ENCODE results near the gene KPTN. TPM values are rescaled to one million over a fixed set of nuclear protein-coding genes. Genes with fewer than 3 reads are reported as not detected.

Gene KPTN
- polyA plus RNA-seq, 3 donors = 9.5 to 9.7 (median 9.5) TPM

DNA sequence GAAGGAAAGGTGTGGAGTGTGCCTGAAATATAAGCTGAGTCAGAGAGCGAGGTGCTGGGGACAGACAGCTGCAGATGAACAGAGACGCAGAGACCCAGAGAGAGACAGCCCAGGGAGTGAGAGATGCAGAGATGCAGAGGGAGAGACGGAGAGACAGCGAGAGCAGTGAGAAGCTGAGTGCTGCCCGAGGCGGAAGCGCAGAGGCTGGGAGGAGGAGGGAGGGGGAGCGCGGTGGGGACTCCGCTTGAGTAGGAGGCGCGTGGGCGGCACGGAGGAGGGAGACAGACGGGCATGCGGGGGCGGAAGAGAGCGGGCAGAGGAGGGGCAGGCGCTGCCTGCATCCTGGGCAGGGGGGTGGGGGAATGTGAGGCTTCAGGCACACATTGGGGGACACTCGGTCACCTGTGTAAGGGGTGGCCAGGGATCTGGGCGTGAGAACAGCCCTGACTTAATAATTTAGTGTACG lies 38.0 kb downstream of the KPTN start:
- Mint-ChIP-seq H3K9me3 (peaks cover 13 to 27% (median 22%) of the 10 kb centered on the region in 7 donors), H3K27me3 (ENCODE audit: low read depth in 3 of 3) (peaks cover 79 to 88% (median 85%) of the 10 kb centered on the region in 3 donors), H3K4me1 (peaks cover 19% of the 10 kb centered on the region), H3K36me3 (peaks cover 6 to 12% of the 10 kb centered on the region in 2 donors), H3K4me3 (peak overlapping the region; percentile 34 to 88), H3K27ac (peak overlapping the region in 1 of 7 donors; percentile 43)
- Histone ChIP-seq H3K4me3 (replicated peaks in 1 of 3; ENCODE audit: low read depth in 2 of 3, low read length in 3 of 3) (peak overlapping the region in 1 of 3 experiments; percentile 19), H3K27me3 (ENCODE audit: control insufficient read depth in 2 of 2, insufficient read depth in 2 of 2, low read length in 2 of 2) (peaks cover 37 to 78% of the 10 kb centered on the region in 2 donors), H3K27ac (ENCODE audit: low read depth in 1 of 2, low read length in 2 of 2) (no peak overlapping the region), H3K4me2 (replicated peaks; ENCODE audit: extremely low read depth, low read length, poor library complexity, severe bottlenecking) (peak overlapping the region; percentile 41), H3K9ac (ENCODE audit: insufficient read depth, low read length, poor library complexity, severe bottlenecking) (no peak overlapping the region), H3K4me1 (ENCODE audit: control insufficient read depth in 1 of 2, insufficient read depth in 2 of 2, low read length in 2 of 2) (peaks cover 15 to 25% of the 10 kb centered on the region in 2 donors), H2AFZ (ENCODE audit: insufficient read depth, low read depth, low read length, poor library complexity, severe bottlenecking) (no peak overlapping the region), H3K9me3 (replicated peaks in 1 of 2; ENCODE audit: control insufficient read depth in 1 of 2, insufficient read depth in 1 of 2, low read length in 2 of 2) (peaks cover 10 to 24% of the 10 kb centered on the region in 2 donors), H4K20me1 (ENCODE audit: insufficient read depth, low read length) (no peaks in the 10 kb centered on the region), H3K79me2 (ENCODE audit: insufficient read depth, low read length) (no peaks in the 10 kb centered on the region), H3K36me3 (replicated peaks in 1 of 2; ENCODE audit: control insufficient read depth in 1 of 2, insufficient read depth in 2 of 2, low read length in 2 of 2) (no peaks in the 10 kb centered on the region)
- intact Hi-C loops (cut with micrococcal nuclease) = no loop called here
- no peak for TF ChIP-seq CTCF (IDR thresholded peaks at IDR 0.05)
- DNase-seq = peak in 1 of 3 donors; percentile 30
- WGBS (ENCODE audit: insufficient coverage) = 2% methylated on average over 16 of the region's 22 CpGs

DNA sequence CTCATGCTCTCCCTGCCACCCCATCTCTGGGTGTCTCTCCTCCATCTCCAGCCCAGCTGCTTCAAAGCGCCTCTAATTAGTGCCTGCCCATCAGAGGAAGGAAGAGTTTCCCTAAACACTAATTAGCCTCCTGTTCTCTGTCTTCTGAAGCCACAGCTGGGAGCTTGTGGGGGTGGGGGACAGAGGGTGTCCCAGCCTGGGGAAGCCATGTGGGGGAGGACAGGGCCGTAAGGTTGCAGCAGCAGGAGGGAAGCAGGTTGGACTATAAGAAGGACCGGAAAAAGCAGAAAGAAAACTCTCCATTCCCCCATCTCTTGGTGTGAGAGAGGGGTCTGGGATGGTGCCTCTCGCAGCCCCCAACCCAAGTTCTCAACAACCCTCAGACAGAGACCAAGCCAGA lies 38.5 kb downstream of the KPTN start:
- DNase-seq = no peak
- Mint-ChIP-seq H3K36me3 (peaks cover 6 to 12% of the 10 kb centered on the region in 2 donors), H3K4me3 (peak overlapping the region; percentile 34 to 88), H3K27ac (peak overlapping the region in 1 of 7 donors; percentile 1), H3K9me3 (peaks cover 13 to 27% (median 22%) of the 10 kb centered on the region in 7 donors), H3K27me3 (ENCODE audit: low read depth in 3 of 3) (peaks cover 78 to 89% (median 81%) of the 10 kb centered on the region in 3 donors), H3K4me1 (peaks cover 19% of the 10 kb centered on the region)
- WGBS (ENCODE audit: insufficient coverage) = no CpG with 5 or more reads among the region's 4 CpGs
- H3K79me2 ChIP-seq (ENCODE audit: insufficient read depth, low read length) = no peaks in the 10 kb centered on the region
- intact Hi-C loops (cut with micrococcal nuclease) = no loop called here
- peaks cover 37 to 76% of the 10 kb centered on the region in 2 donors for H3K27me3 ChIP-seq (ENCODE audit: control insufficient read depth in 2 of 2, insufficient read depth in 2 of 2, low read length in 2 of 2)
- peak overlapping the region; percentile 41 for H3K4me2 ChIP-seq (replicated peaks; ENCODE audit: extremely low read depth, low read length, poor library complexity, severe bottlenecking)
- H3K4me3 ChIP-seq (replicated peaks in 1 of 3; ENCODE audit: low read depth in 2 of 3, low read length in 3 of 3) = peak overlapping the region in 1 of 3 experiments; percentile 19
- peaks cover 15 to 25% of the 10 kb centered on the region in 2 donors for H3K4me1 ChIP-seq (ENCODE audit: control insufficient read depth in 1 of 2, insufficient read depth in 2 of 2, low read length in 2 of 2)
- no peak overlapping the region for H3K9ac ChIP-seq (ENCODE audit: insufficient read depth, low read length, poor library complexity, severe bottlenecking)
- peaks cover 10 to 24% of the 10 kb centered on the region in 2 donors for H3K9me3 ChIP-seq (replicated peaks in 1 of 2; ENCODE audit: control insufficient read depth in 1 of 2, insufficient read depth in 1 of 2, low read length in 2 of 2)
- H3K36me3 ChIP-seq (replicated peaks in 1 of 2; ENCODE audit: control insufficient read depth in 1 of 2, insufficient read depth in 2 of 2, low read length in 2 of 2) = no peaks in the 10 kb centered on the region
- no peaks in the 10 kb centered on the region for H4K20me1 ChIP-seq (ENCODE audit: insufficient read depth, low read length)
- no peak for TF ChIP-seq CTCF (IDR thresholded peaks at IDR 0.05)
- H2AFZ ChIP-seq (ENCODE audit: insufficient read depth, low read depth, low read length, poor library complexity, severe bottlenecking) = no peak overlapping the region
- no peak overlapping the region for H3K27ac ChIP-seq (ENCODE audit: low read depth in 1 of 2, low read length in 2 of 2)
